Esophagus muscularis mucosa (tissue), 4 donors: Measurements from ENCODE around the gene ODF4. TPM values are rescaled to one million over a fixed set of nuclear protein-coding genes. Genes with fewer than 3 reads are reported as not detected.
A peak's percentile ranks its signal among the peaks of the same experiment; 100 is the strongest.

ENCODE experiments used
- DNase-seq: peaks from one replicate; pipeline ENCODE4 v3.0.0-alpha.2; 2017; ENCODE audit errors: extremely low spot score
- H3K27ac ChIP-seq, 4 donors: fragments of 200-600 bp; sonication (generic); replicated peaks in 1 of 4; 1 replicate in 3 of 4; 2 replicates in 1 of 4; pipeline ENCODE4 v1.5.1; 2016 to 2019; ENCODE audit warnings: mild to moderate bottlenecking in 1 of 4
- H3K27me3 ChIP-seq, 4 donors: fragments of 200-600 bp; sonication (generic); one replicate each; pipeline versions ENCODE4 v1.5.1 to v1.6.0; 2016 to 2019
- H3K36me3 ChIP-seq, 4 donors: fragments of 200-600 bp; sonication (generic); one replicate each; pipeline ENCODE4 v1.5.1; 2016 to 2019
- H3K4me1 ChIP-seq, 4 donors: fragments of 200-600 bp; sonication (generic); one replicate each; pipeline ENCODE4 v1.5.1; 2016 to 2019
- H3K4me3 ChIP-seq, 4 donors: fragments of 200-600 bp; sonication (generic); 1 replicate in 2 of 4; 2 replicates in 2 of 4; pipeline ENCODE4 v1.5.1; 2016 to 2019; ENCODE audit warnings: mild to moderate bottlenecking in 4 of 4, moderate library complexity in 1 of 4
- H3K9me3 ChIP-seq, 4 donors: fragments of 200-600 bp; sonication (generic); 1 replicate in 3 of 4; 2 replicates in 1 of 4; pipeline ENCODE4 v1.5.1; 2016 to 2019
- CTCF ChIP-seq, 3 experiments: fragments of 200-600 bp in 2 of 3; fragments of 450-650 bp in 1 of 3; sonication (generic) in 2 of 3; IDR thresholded peaks; one replicate each; pipeline ENCODE4 v1.5.1; 2017 to 2019; ENCODE audit warnings: antibody characterized with exemption in 3 of 3, mild to moderate bottlenecking in 2 of 3, moderate library complexity in 1 of 3
- EP300 ChIP-seq: sonication (generic); formaldehyde crosslinking; IDR thresholded peaks from one replicate; pipeline ENCODE4 v1.6.1; 2017; ENCODE audit warnings: antibody characterized with exemption
- POLR2A ChIP-seq: fragments of 450-650 bp; IDR thresholded peaks from one replicate; pipeline ENCODE4 v1.6.1; 2017; ENCODE audit warnings: antibody characterized with exemption, moderate library complexity, mild to moderate bottlenecking, low read depth
- POLR2AphosphoS5 ChIP-seq, 2 donors: sonication (generic); formaldehyde crosslinking; IDR thresholded peaks; one replicate each; pipeline ENCODE4 v1.6.1; 2017; ENCODE audit warnings: antibody characterized with exemption in 2 of 2
- WGBS: methylation state at CpG from one replicate; pipeline ENCODE4 v1.1.5; 2018; 5-methylcytosine and 5-hydroxymethylcytosine counted together
- intact Hi-C: fragments of 100-400 bp; cut with DNase I; formaldehyde crosslinking; loops from one replicate; pipeline ENCODE4 v1.15.1; 2023
- total RNA-seq, 4 donors: library from RNA; depleted of rRNA; stranded (reverse); fragments of >200 nt; gene quantifications; one replicate each; pipeline versions ENCODE4 v1.1.0 to v1.2.1, GENCODE V29; 2016

The ODF4 gene
- total RNA-seq, 4 donors from 2014 or later: not detected

GRCh38 chr17:8360751-8361150 is 21.1 kb downstream of the ODF4 start:
- Histone ChIP-seq H3K4me3 (no peak overlapping the region), H3K36me3 (peaks cover 0 to 14% (median 5%) of the 10 kb centered on the region in 4 donors), H3K4me1 (peaks cover 0 to 33% (median 13%) of the 10 kb centered on the region in 4 donors), H3K27ac (peak overlapping the region in 3 of 4 donors; percentile 14 to 51 (median 14)), H3K27me3 (no peaks in the 10 kb centered on the region), H3K9me3 (no peaks in the 10 kb centered on the region)
- intact Hi-C loops: no loop called here
- TF ChIP-seq POLR2AphosphoS5 (IDR thresholded peaks at IDR 0.05): no peak
- TF ChIP-seq POLR2A: no peak
- no peak for TF ChIP-seq CTCF (IDR thresholded peaks at IDR 0.05)
- no peak for TF ChIP-seq EP300
- WGBS: 58% methylated on average over 3 of the region's 3 CpGs
- no peak for DNase-seq

- no peak overlapping the region for H3K27ac ChIP-seq
- WGBS: 91% methylated on average over 4 of the region's 4 CpGs
Measured at GRCh38 chr17:8362651-8363332, 23.2 kb downstream of the ODF4 start.

GRCh38 chr17:8365143-8365542 is 25.5 kb downstream of the ODF4 start:
- DNase-seq: no peak
- Histone ChIP-seq H3K36me3 (peaks cover 13 to 33% (median 24%) of the 10 kb centered on the region in 4 donors), H3K4me1 (peaks cover 4 to 35% (median 10%) of the 10 kb centered on the region in 4 donors), H3K9me3 (no peaks in the 10 kb centered on the region), H3K4me3 (no peak overlapping the region), H3K27me3 (no peaks in the 10 kb centered on the region), H3K27ac (peak overlapping the region in 3 of 4 donors; percentile 26 to 72 (median 59))
- TF ChIP-seq EP300: peak; percentile 40
- no peak for TF ChIP-seq POLR2A
- TF ChIP-seq POLR2AphosphoS5 (IDR thresholded peaks at IDR 0.05): peak; percentile 49 to 68
- no peak for TF ChIP-seq CTCF (IDR thresholded peaks at IDR 0.05)
- 75% methylated on average over 1 of the region's 1 CpG for WGBS
- intact Hi-C loops: no loop called here

More at GRCh38 chr17:8362651-8363332, 23.2 kb downstream of the ODF4 start:
- Histone ChIP-seq H3K27me3 (no peaks in the 10 kb centered on the region), H3K9me3 (no peaks in the 10 kb centered on the region), H3K36me3 (peaks cover 0 to 17% (median 5%) of the 10 kb centered on the region in 4 donors), H3K4me3 (no peak overlapping the region), H3K4me1 (peaks cover 8 to 38% (median 15%) of the 10 kb centered on the region in 4 donors)
- no peak for TF ChIP-seq CTCF (IDR thresholded peaks at IDR 0.05)
- no peak for TF ChIP-seq EP300
- TF ChIP-seq POLR2A: no peak
- no peak for TF ChIP-seq POLR2AphosphoS5 (IDR thresholded peaks at IDR 0.05)
- no peak for DNase-seq
- intact Hi-C loops: no loop called here

GRCh38 chr17:8366231-8366630 is 26.6 kb downstream of the ODF4 start:
- no peaks in the 10 kb centered on the region for H3K9me3 ChIP-seq
- H3K27ac ChIP-seq: peak overlapping the region; percentile 19 to 72 (median 45)
- DNase-seq: no peak
- H3K36me3 ChIP-seq: peaks cover 15 to 42% (median 31%) of the 10 kb centered on the region in 4 donors
- no peak overlapping the region for H3K4me3 ChIP-seq
- intact Hi-C loops: no loop called here
- H3K4me1 ChIP-seq: peaks cover 4 to 33% (median 7%) of the 10 kb centered on the region in 4 donors
- WGBS: 58% methylated on average over 2 of the region's 2 CpGs
- TF ChIP-seq EP300: no peak
- TF ChIP-seq POLR2A: no peak
- TF ChIP-seq CTCF (IDR thresholded peaks at IDR 0.05): no peak
- peak in 1 of 2 donors; percentile 61 for TF ChIP-seq POLR2AphosphoS5 (IDR thresholded peaks at IDR 0.05)
- H3K27me3 ChIP-seq: no peaks in the 10 kb centered on the region
